Stimulated activated CD8-positive, alpha-beta memory T cell treated with anti-CD3 and anti-CD28 coated beads, Interleukin-15, amount 100 ng/mL, for 1 hour (primary cell): ENCODE measurements around the gene IFT122.

Source experiments
- DNase-seq: peaks from one replicate; pipeline ENCODE4 v3.0.0-alpha.2; 2020; ENCODE audit warnings: low read depth

IFT122 gene

GRCh38 chr3:129518038-129518561 is 78.1 kb downstream of the IFT122 start:
- DNase-seq: no peak

DNA sequence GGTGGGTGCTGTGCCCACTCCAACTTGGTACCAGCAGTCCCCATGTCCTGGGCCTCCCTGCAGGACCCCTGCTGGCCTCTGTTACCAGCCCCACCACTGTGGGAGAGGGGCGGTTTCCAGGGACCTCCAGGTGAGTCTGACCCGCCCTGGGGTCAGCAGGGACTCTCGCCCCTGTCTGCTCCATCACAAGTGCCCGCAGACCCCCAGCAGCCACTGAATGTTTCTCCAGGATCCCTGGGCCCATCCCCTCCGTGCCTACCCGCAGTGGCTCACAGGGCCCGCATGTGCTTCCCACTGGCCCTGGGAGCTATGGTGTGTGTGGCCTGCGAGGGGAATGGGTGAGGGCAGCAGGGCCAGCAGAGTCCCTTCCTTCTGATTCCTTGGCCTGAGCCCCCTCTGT is 78.6 kb downstream of the IFT122 start:
- DNase-seq: no peak

GRCh38 chr3:129519449-129519848 is 79.4 kb downstream of the IFT122 start:
- DNase-seq: no peak

GRCh38 chr3:129519896-129520715 is 80.1 kb downstream of the IFT122 start:
- DNase-seq: no peak

GRCh38 chr3:129520960-129521359 is 80.9 kb downstream of the IFT122 start:
- DNase-seq: no peak

- DNase-seq: no peak
Measured at GRCh38 chr3:129521611-129522010, 81.6 kb downstream of the IFT122 start.

GRCh38 chr3:129522953-129523352 is 82.9 kb downstream of the IFT122 start:
- DNase-seq: no peak

GRCh38 chr3:129524081-129524480 is 84.1 kb downstream of the IFT122 start:
- no peak for DNase-seq

- DNase-seq: no peak
Measured at GRCh38 chr3:129525341-129525968, 85.4 kb downstream of the IFT122 start.

DNA sequence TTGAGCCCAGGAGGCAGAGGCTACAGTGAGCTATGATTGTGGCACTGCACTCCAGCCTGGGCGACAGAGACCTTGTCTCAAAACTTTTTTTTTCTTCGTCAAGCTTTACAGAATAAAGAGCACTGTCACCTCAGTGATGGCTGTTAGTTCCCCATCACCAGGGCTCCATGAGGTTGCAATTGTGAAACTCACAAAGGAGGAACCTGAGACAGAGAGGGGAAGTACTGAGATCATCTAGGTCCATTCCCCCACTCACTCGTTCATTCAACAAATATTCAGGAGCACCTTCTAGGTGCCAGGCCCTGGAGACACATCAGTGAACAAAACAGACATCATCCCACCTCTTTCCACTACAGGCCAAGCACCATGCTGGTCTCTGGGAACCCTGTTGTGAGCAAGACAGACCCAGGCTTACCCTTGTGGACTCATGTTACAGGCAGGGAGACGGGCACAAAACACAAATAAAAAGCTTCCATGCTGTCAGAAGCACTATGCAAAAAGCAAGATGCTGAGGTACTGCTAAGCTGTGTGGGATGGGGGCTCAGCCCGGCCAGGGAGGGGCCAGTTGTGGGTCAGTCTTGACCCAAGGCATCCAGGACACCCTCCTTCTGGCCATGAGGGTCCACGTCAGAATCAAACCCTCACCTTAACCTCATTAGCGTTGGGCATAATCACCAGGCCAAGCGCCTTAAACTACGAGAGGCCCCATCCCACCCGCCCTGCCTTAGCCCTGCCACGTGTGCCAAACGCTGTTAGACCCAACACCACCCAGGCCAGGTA is 86.3 kb downstream of the IFT122 start:
- no peak for DNase-seq

DNA sequence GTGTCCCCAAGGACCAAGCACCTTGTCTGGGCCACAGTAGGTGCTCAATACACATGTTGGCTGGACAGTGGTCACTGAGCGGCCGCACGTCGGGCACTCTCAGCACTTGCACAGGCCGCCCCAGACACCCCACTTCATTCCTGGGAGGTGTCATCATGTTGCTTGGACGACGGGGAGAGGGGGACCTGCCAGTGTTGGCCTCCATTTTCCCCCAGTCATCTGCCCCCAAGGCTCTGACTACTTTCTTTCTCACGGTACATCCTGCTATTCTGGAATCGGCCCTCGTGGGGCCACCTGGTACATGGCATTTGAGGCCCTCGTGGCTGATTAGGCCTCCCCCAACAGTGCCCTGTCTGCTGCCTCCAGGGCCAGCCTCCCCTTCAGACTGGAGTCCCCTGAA is 87.2 kb downstream of the IFT122 start:
- DNase-seq: no peak

GRCh38 chr3:129528589-129529100 is 88.6 kb downstream of the IFT122 start, which contains the start of gene RHO:
TSS of gene RHO (plus strand) at chr3:129528639. CDS start at chr3:129528734, 95 bp downstream.
- no peak for DNase-seq

GRCh38 chr3:129529436-129530210 is 89.6 kb downstream of the IFT122 start:
- no peak for DNase-seq

- DNase-seq: no peak
Measured at GRCh38 chr3:129530251-129530791, 90.3 kb downstream of the IFT122 start.

- DNase-seq: no peak
Measured at GRCh38 chr3:129530821-129531220, 90.8 kb downstream of the IFT122 start.

DNA sequence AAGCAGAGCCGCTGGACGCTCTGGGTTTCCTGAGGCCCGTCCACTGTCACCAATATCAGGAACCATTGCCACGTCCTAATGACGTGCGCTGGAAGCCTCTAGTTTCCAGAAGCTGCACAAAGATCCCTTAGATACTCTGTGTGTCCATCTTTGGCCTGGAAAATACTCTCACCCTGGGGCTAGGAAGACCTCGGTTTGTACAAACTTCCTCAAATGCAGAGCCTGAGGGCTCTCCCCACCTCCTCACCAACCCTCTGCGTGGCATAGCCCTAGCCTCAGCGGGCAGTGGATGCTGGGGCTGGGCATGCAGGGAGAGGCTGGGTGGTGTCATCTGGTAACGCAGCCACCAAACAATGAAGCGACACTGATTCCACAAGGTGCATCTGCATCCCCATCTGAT is 91.7 kb downstream of the IFT122 start:
- DNase-seq: no peak

DNA sequence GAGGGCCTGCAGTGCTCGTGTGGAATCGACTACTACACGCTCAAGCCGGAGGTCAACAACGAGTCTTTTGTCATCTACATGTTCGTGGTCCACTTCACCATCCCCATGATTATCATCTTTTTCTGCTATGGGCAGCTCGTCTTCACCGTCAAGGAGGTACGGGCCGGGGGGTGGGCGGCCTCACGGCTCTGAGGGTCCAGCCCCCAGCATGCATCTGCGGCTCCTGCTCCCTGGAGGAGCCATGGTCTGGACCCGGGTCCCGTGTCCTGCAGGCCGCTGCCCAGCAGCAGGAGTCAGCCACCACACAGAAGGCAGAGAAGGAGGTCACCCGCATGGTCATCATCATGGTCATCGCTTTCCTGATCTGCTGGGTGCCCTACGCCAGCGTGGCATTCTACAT is 92.2 kb downstream of the IFT122 start:
- no peak for DNase-seq

GRCh38 chr3:129533406-129533805 is 93.4 kb downstream of the IFT122 start:
- no peak for DNase-seq

DNA sequence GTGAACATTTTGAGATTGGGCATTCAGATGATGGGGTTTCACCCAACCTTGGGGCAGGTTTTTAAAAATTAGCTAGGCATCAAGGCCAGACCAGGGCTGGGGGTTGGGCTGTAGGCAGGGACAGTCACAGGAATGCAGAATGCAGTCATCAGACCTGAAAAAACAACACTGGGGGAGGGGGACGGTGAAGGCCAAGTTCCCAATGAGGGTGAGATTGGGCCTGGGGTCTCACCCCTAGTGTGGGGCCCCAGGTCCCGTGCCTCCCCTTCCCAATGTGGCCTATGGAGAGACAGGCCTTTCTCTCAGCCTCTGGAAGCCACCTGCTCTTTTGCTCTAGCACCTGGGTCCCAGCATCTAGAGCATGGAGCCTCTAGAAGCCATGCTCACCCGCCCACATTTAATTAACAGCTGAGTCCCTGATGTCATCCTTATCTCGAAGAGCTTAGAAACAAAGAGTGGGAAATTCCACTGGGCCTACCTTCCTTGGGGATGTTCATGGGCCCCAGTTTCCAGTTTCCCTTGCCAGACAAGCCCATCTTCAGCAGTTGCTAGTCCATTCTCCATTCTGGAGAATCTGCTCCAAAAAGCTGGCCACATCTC is 94.5 kb downstream of the IFT122 start:
- DNase-seq: no peak

GRCh38 chr3:129535075-129535474 is 95.1 kb downstream of the IFT122 start:
- DNase-seq: no peak

DNA sequence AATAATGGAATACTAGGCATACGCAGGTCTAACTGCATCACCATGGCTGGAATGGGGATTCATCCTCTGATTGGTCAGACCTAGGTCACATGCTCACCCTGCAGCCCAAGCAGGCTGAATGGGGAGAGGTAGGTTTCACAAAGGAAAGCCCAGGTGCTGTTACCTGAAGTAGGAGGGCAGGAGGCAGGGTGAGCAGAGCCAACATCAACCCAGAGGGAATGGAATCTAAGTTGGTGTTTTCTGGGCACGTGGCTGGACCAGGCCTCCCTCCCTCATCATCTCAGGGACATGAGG is 96.3 kb downstream of the IFT122 start:
- DNase-seq: no peak
